Activated naive CD8-positive, alpha-beta T cell treated with anti-CD3 and anti-CD28 coated beads, Interleukin-2, amount 50 U/mL, for 24 hours (primary cell): ENCODE measurements around the gene HDGF.
A peak's percentile ranks its signal among the peaks of the same experiment; 100 is the strongest.

Experiments used
- ATAC-seq: fragments of 150-1000 bp; cut with Tn5 transposase; one replicate; pipeline ENCODE4 v1.10.0; 2021
- DNase-seq: peaks from one replicate; pipeline ENCODE4 v3.0.0; 2021
- H3K27ac Mint-ChIP-seq: one replicate; pipeline ENCODE4 v1.8.0; 2021; ENCODE audit warnings: mild to moderate bottlenecking, mixed read lengths
- H3K27me3 Mint-ChIP-seq: one replicate; pipeline ENCODE4 v1.8.0; 2021; ENCODE audit warnings: mixed read lengths
- H3K36me3 Mint-ChIP-seq: one replicate; pipeline ENCODE4 v1.8.0; 2021; ENCODE audit warnings: low read depth, mixed read lengths
- H3K4me1 Mint-ChIP-seq: one replicate; pipeline ENCODE4 v1.8.0; 2021; ENCODE audit warnings: mixed read lengths
- H3K4me3 Mint-ChIP-seq: one replicate; pipeline ENCODE4 v1.8.0; 2021; ENCODE audit warnings: mild to moderate bottlenecking, moderate library complexity, mixed read lengths
- H3K9me3 Mint-ChIP-seq: one replicate; pipeline ENCODE4 v1.8.0; 2021; ENCODE audit warnings: mixed read lengths

HDGF gene

GRCh38 chr1:156727492-156727891, 24.0 kb downstream of the HDGF start:
- no peak for ATAC-seq
- Mint-ChIP-seq H3K27ac (peak overlapping the region; percentile 99), H3K36me3 (peaks cover 33% of the 10 kb centered on the region), H3K4me1 (peaks cover 21% of the 10 kb centered on the region), H3K27me3 (no peaks in the 10 kb centered on the region), H3K9me3 (no peaks in the 10 kb centered on the region), H3K4me3 (no peak overlapping the region)
- no peak for DNase-seq

GRCh38 chr1:156726549-156727226, 24.8 kb downstream of the HDGF start:
- DNase-seq (peak; percentile 67), ATAC-seq (no peak)
- Mint-ChIP-seq H3K27ac (no peak overlapping the region), H3K36me3 (peaks cover 35% of the 10 kb centered on the region), H3K4me1 (peaks cover 23% of the 10 kb centered on the region), H3K4me3 (no peak overlapping the region), H3K27me3 (no peaks in the 10 kb centered on the region), H3K9me3 (no peaks in the 10 kb centered on the region)

- no peaks in the 10 kb centered on the region for H3K9me3 Mint-ChIP-seq
- H3K4me1 Mint-ChIP-seq, result peaks cover 28% of the 10 kb centered on the region
- ATAC-seq (peak; percentile 39), DNase-seq (peak; percentile 83)
- H3K4me3 Mint-ChIP-seq, result no peak overlapping the region
- H3K27ac Mint-ChIP-seq, result no peak overlapping the region
- no peaks in the 10 kb centered on the region for H3K27me3 Mint-ChIP-seq
- H3K36me3 Mint-ChIP-seq, result peaks cover 42% of the 10 kb centered on the region
These were observed 25.7 kb downstream of the HDGF start for GRCh38 chr1:156725683-156726280.

- Mint-ChIP-seq H3K27me3 (no peaks in the 10 kb centered on the region), H3K27ac (peak overlapping the region; percentile 82), H3K4me1 (peaks cover 12% of the 10 kb centered on the region), H3K9me3 (no peaks in the 10 kb centered on the region), H3K4me3 (no peak overlapping the region), H3K36me3 (peaks cover 45% of the 10 kb centered on the region)
- ATAC-seq (no peak), DNase-seq (no peak)
These were observed 29.9 kb downstream of the HDGF start for GRCh38 chr1:156721535-156721934.

- Mint-ChIP-seq H3K36me3 (peaks cover 45% of the 10 kb centered on the region), H3K27me3 (no peaks in the 10 kb centered on the region), H3K9me3 (no peaks in the 10 kb centered on the region), H3K4me3 (no peak overlapping the region), H3K4me1 (peaks cover 12% of the 10 kb centered on the region), H3K27ac (peak overlapping the region; percentile 82)
- ATAC-seq, result no peak
- DNase-seq, result no peak
These were observed 30.3 kb downstream of the HDGF start for GRCh38 chr1:156721131-156721530.

GRCh38 chr1:156717351-156717750, 34.1 kb downstream of the HDGF start:
- H3K36me3 Mint-ChIP-seq, result peaks cover 20% of the 10 kb centered on the region
- H3K27me3 Mint-ChIP-seq, result no peaks in the 10 kb centered on the region

GRCh38 chr1:156714830-156715229, 36.6 kb downstream of the HDGF start:
- no peak for ATAC-seq
- Mint-ChIP-seq H3K4me1 (peaks cover under 1% of the 10 kb centered on the region), H3K36me3 (peaks cover 5% of the 10 kb centered on the region), H3K4me3 (no peak overlapping the region), H3K9me3 (no peaks in the 10 kb centered on the region), H3K27ac (no peak overlapping the region), H3K27me3 (no peaks in the 10 kb centered on the region)
- no peak for DNase-seq

More at GRCh38 chr1:156717351-156717750, 34.1 kb downstream of the HDGF start:
- no peak overlapping the region for H3K27ac Mint-ChIP-seq
- no peak overlapping the region for H3K4me3 Mint-ChIP-seq
- H3K9me3 Mint-ChIP-seq, result no peaks in the 10 kb centered on the region
- DNase-seq, result no peak
- peaks cover 10% of the 10 kb centered on the region for H3K4me1 Mint-ChIP-seq
- ATAC-seq, result no peak

GRCh38 chr1:156712626-156713025, 38.8 kb downstream of the HDGF start:
- ATAC-seq (no peak), DNase-seq (no peak)
- H3K27me3 Mint-ChIP-seq, result peaks cover under 1% of the 10 kb centered on the region
- H3K27ac Mint-ChIP-seq, result no peak overlapping the region
- no peak overlapping the region for H3K4me3 Mint-ChIP-seq
- no peaks in the 10 kb centered on the region for H3K4me1 Mint-ChIP-seq
- H3K9me3 Mint-ChIP-seq, result no peaks in the 10 kb centered on the region
- H3K36me3 Mint-ChIP-seq, result peaks cover 4% of the 10 kb centered on the region

- Mint-ChIP-seq H3K27ac (no peak overlapping the region), H3K9me3 (no peaks in the 10 kb centered on the region), H3K36me3 (peaks cover 2% of the 10 kb centered on the region), H3K4me3 (no peak overlapping the region), H3K27me3 (peaks cover 6% of the 10 kb centered on the region), H3K4me1 (peaks cover 7% of the 10 kb centered on the region)
- no peak for ATAC-seq
- DNase-seq, result no peak
These were observed 40.3 kb downstream of the HDGF start for GRCh38 chr1:156711011-156711817.

GRCh38 chr1:156709757-156710489, 41.6 kb downstream of the HDGF start:
- no peak for ATAC-seq
- Mint-ChIP-seq H3K27ac (no peak overlapping the region), H3K36me3 (no peaks in the 10 kb centered on the region)

GRCh38 chr1:156709031-156709430, 42.4 kb downstream of the HDGF start:
- H3K9me3 Mint-ChIP-seq, result no peaks in the 10 kb centered on the region
- peaks cover 23% of the 10 kb centered on the region for H3K4me1 Mint-ChIP-seq
- H3K36me3 Mint-ChIP-seq, result no peaks in the 10 kb centered on the region
- ATAC-seq (no peak), DNase-seq (no peak)
- no peak overlapping the region for H3K27ac Mint-ChIP-seq
- no peak overlapping the region for H3K4me3 Mint-ChIP-seq
- peaks cover 15% of the 10 kb centered on the region for H3K27me3 Mint-ChIP-seq

More at GRCh38 chr1:156709757-156710489, 41.6 kb downstream of the HDGF start:
- Mint-ChIP-seq H3K4me3 (no peak overlapping the region), H3K4me1 (peaks cover 19% of the 10 kb centered on the region), H3K9me3 (no peaks in the 10 kb centered on the region), H3K27me3 (peaks cover 9% of the 10 kb centered on the region)
- DNase-seq, result no peak

- no peaks in the 10 kb centered on the region for H3K9me3 Mint-ChIP-seq
- H3K4me3 Mint-ChIP-seq, result no peak overlapping the region
- peaks cover 23% of the 10 kb centered on the region for H3K27me3 Mint-ChIP-seq
- no peak for ATAC-seq
- H3K27ac Mint-ChIP-seq, result no peak overlapping the region
- no peaks in the 10 kb centered on the region for H3K36me3 Mint-ChIP-seq
- H3K4me1 Mint-ChIP-seq, result peaks cover 23% of the 10 kb centered on the region
- DNase-seq, result no peak
These were observed 43.2 kb downstream of the HDGF start for GRCh38 chr1:156708218-156708661.

GRCh38 chr1:156707417-156708217, 43.9 kb downstream of the HDGF start:
- ATAC-seq (no peak), DNase-seq (no peak)
- H3K27me3 Mint-ChIP-seq, result peaks cover 26% of the 10 kb centered on the region
- H3K9me3 Mint-ChIP-seq, result no peaks in the 10 kb centered on the region
- H3K4me1 Mint-ChIP-seq, result peaks cover 23% of the 10 kb centered on the region
- H3K27ac Mint-ChIP-seq, result no peak overlapping the region
- H3K36me3 Mint-ChIP-seq, result no peaks in the 10 kb centered on the region
- no peak overlapping the region for H3K4me3 Mint-ChIP-seq
